ENCODE measurements around the gene KDR. TPM values are rescaled to one million over a fixed set of nuclear protein-coding genes. Genes with fewer than 3 reads are reported as not detected.

Gene KDR
- total and polyA plus RNA-seq, 4 donors: 6.1 to 39.1 (median 24.6) TPM

DNA sequence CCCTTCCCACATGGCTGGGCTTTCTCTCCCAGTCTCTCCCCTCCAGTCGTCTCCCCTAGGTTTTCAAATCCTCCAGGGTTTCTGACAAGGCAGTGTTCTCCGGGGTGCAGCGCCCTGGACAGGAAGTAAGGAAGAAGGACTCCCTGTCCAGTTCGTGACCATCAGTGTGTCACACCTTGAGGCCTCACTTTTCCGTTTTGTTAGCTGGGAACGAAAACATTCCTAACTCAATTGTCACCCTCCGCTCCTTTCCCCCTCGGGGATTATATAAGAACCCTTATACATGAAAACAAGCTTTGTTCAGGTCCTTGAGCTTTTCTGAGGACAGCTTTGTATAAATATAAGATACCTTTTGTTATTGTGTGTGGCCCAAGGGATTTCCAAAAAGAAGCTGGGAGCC, 92.1 kb downstream of the KDR start:
- TF ChIP-seq FOXA2 (IDR thresholded peaks at IDR 0.05) (no peak), YY1 (IDR thresholded peaks at IDR 0.05) (no peak), RXRA (IDR thresholded peaks at IDR 0.05) (no peak), SP1 (IDR thresholded peaks at IDR 0.05) (no peak)
- 73% methylated on average over 8 of the region's 8 CpGs for WGBS
- H3K27ac ChIP-seq (ENCODE audit: low read depth in 1 of 2, low read length in 2 of 2): no peak overlapping the region
- H3K4me1 ChIP-seq (ENCODE audit: control insufficient read depth in 4 of 4, insufficient read depth in 4 of 4, low read length in 3 of 4): no peaks in the 10 kb centered on the region
- DNase-seq (ENCODE audit: low spot score): no peak
- H3K27me3 ChIP-seq (ENCODE audit: control insufficient read depth in 4 of 4, insufficient read depth in 4 of 4, low read length in 3 of 4): no peaks in the 10 kb centered on the region
- no peaks in the 10 kb centered on the region for H3K9me3 ChIP-seq (ENCODE audit: control insufficient read depth in 4 of 4, low read length in 3 of 4)
- H3K4me3 ChIP-seq (ENCODE audit: low read depth in 1 of 3, low read length in 3 of 3): no peak overlapping the region
- no peak overlapping the region for H3K9ac ChIP-seq (ENCODE audit: low read depth in 1 of 2, low read length in 2 of 2)
- H3K36me3 ChIP-seq (ENCODE audit: control insufficient read depth in 4 of 4, insufficient read depth in 3 of 4, low read depth in 1 of 4, low read length in 3 of 4): no peaks in the 10 kb centered on the region

DNA sequence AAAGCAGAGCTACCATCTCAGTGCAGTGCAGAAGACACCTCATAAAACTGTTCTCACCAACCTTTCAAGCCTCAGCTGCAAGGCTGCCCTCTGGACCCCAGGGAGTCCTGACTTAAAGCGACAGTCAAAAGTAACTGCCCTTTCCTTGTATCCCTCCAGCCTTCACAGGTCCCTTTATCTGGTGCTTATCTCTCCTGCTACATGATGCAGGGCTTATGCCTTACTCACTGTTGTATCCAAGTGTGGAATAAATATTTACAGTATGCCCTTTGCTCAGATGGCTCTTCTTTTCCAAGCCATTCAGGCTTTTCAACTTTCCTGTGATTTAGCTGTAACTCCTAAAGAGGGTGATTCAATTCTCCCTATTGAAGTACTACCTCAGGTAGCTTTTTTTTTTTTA, 92.6 kb downstream of the KDR start:
- Histone ChIP-seq H3K4me3 (ENCODE audit: low read depth in 1 of 3, low read length in 3 of 3) (no peak overlapping the region), H3K27ac (ENCODE audit: low read depth in 1 of 2, low read length in 2 of 2) (no peak overlapping the region), H3K9me3 (ENCODE audit: control insufficient read depth in 4 of 4, low read length in 3 of 4) (no peaks in the 10 kb centered on the region), H3K36me3 (ENCODE audit: control insufficient read depth in 4 of 4, insufficient read depth in 3 of 4, low read depth in 1 of 4, low read length in 3 of 4) (no peaks in the 10 kb centered on the region), H3K27me3 (ENCODE audit: control insufficient read depth in 4 of 4, insufficient read depth in 4 of 4, low read length in 3 of 4) (no peaks in the 10 kb centered on the region), H3K9ac (ENCODE audit: low read depth in 1 of 2, low read length in 2 of 2) (no peak overlapping the region), H3K4me1 (ENCODE audit: control insufficient read depth in 4 of 4, insufficient read depth in 4 of 4, low read length in 3 of 4) (no peaks in the 10 kb centered on the region)
- 53% methylated on average over 1 of the region's 1 CpG for WGBS
- no peak for TF ChIP-seq HNF4A (conservative IDR thresholded peaks at IDR 0.05)
- no peak for DNase-seq (ENCODE audit: low spot score)

DNA sequence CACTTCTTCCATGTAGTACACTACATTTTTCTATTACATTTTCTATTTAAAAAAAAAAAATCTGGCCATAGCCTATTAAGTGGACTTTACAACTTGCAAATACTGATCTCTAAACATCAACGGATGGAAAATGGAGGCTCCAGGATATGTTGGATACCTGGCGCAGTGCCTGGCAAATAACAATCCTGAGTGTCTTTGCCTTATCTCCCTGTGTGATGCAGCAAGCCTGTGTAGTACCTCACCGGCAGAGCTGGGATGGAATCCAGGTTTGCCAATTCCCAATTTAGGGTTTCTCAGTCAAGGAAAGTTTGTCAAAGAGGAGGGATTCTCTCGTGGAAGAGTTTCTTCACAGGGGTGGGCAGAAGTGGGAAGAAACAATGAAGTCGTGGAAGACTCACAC, 93.2 kb downstream of the KDR start:
- no peak for DNase-seq (ENCODE audit: low spot score)
- H3K27ac ChIP-seq (ENCODE audit: low read depth in 1 of 2, low read length in 2 of 2): no peak overlapping the region
- no peaks in the 10 kb centered on the region for H3K4me1 ChIP-seq (ENCODE audit: control insufficient read depth in 4 of 4, insufficient read depth in 4 of 4, low read length in 3 of 4)
- no peak overlapping the region for H3K4me3 ChIP-seq (ENCODE audit: low read depth in 1 of 3, low read length in 3 of 3)
- 68% methylated on average over 5 of the region's 5 CpGs for WGBS
- no peak for TF ChIP-seq FOXA1 (IDR thresholded peaks at IDR 0.05)
- no peak for TF ChIP-seq TAF1 (conservative IDR thresholded peaks at IDR 0.05)
- TF ChIP-seq HNF4G (IDR thresholded peaks at IDR 0.05): no peak
- no peak for TF ChIP-seq GABPA (IDR thresholded peaks at IDR 0.05 in 1 of 2, conservative IDR thresholded peaks at IDR 0.05 in 1 of 2)
- TF ChIP-seq, protein P1, sequence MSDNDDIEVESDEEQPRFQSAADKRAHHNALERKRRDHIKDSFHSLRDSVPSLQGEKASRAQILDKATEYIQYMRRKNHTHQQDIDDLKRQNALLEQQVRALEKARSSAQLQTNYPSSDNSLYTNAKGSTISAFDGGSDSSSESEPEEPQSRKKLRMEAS (IDR thresholded peaks at IDR 0.05): no peak
- TF ChIP-seq RXRA (IDR thresholded peaks at IDR 0.05): no peak
- no peak for TF ChIP-seq FOXA2 (IDR thresholded peaks at IDR 0.05)
- TF ChIP-seq, protein P2, sequence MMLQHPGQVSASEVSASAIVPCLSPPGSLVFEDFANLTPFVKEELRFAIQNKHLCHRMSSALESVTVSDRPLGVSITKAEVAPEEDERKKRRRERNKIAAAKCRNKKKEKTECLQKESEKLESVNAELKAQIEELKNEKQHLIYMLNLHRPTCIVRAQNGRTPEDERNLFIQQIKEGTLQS (IDR thresholded peaks at IDR 0.05): no peak
- no peak for TF ChIP-seq NR2F2 (IDR thresholded peaks at IDR 0.05)
- TF ChIP-seq JUND (IDR thresholded peaks at IDR 0.05): no peak
- no peaks in the 10 kb centered on the region for H3K27me3 ChIP-seq (ENCODE audit: control insufficient read depth in 4 of 4, insufficient read depth in 4 of 4, low read length in 3 of 4)
- H3K9ac ChIP-seq (ENCODE audit: low read depth in 1 of 2, low read length in 2 of 2): no peak overlapping the region
- H3K36me3 ChIP-seq (ENCODE audit: control insufficient read depth in 4 of 4, insufficient read depth in 3 of 4, low read depth in 1 of 4, low read length in 3 of 4): no peaks in the 10 kb centered on the region
- no peaks in the 10 kb centered on the region for H3K9me3 ChIP-seq (ENCODE audit: control insufficient read depth in 4 of 4, low read length in 3 of 4)

DNA sequence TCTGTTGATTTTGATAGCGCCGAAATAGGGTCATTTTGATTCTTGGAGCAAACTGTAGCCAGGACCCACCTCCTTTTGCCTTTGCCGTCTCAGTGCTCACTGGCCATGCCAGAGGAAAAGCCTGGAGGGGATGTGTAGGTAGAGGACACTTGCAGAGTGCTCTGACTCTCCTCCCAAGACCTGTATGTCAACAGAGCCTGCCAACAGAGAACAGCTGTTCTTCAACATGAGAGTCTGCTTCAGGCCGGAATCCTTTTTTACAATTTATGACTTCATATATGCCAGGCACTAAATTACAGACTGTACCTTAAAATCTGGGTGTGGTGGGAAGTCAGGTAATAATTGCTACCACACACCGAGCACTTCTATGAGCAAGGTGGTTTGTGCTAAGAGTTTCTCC, 94.2 kb downstream of the KDR start:
- no peak for DNase-seq (ENCODE audit: low spot score)
- H3K9ac ChIP-seq (ENCODE audit: low read depth in 1 of 2, low read length in 2 of 2): no peak overlapping the region
- no peaks in the 10 kb centered on the region for H3K4me1 ChIP-seq (ENCODE audit: control insufficient read depth in 4 of 4, insufficient read depth in 4 of 4, low read length in 3 of 4)
- 85% methylated on average over 5 of the region's 5 CpGs for WGBS
- no peaks in the 10 kb centered on the region for H3K27me3 ChIP-seq (ENCODE audit: control insufficient read depth in 4 of 4, insufficient read depth in 4 of 4, low read length in 3 of 4)
- TF ChIP-seq SP1 (IDR thresholded peaks at IDR 0.05) (no peak), RXRA (IDR thresholded peaks at IDR 0.05) (no peak), YY1 (IDR thresholded peaks at IDR 0.05) (no peak), FOXA1 (IDR thresholded peaks at IDR 0.05) (no peak), HNF4G (IDR thresholded peaks at IDR 0.05) (no peak), NR2F2 (IDR thresholded peaks at IDR 0.05) (no peak), FOXA2 (IDR thresholded peaks at IDR 0.05) (no peak), HNF4A (conservative IDR thresholded peaks at IDR 0.05) (no peak)
- TF ChIP-seq, protein P3, sequence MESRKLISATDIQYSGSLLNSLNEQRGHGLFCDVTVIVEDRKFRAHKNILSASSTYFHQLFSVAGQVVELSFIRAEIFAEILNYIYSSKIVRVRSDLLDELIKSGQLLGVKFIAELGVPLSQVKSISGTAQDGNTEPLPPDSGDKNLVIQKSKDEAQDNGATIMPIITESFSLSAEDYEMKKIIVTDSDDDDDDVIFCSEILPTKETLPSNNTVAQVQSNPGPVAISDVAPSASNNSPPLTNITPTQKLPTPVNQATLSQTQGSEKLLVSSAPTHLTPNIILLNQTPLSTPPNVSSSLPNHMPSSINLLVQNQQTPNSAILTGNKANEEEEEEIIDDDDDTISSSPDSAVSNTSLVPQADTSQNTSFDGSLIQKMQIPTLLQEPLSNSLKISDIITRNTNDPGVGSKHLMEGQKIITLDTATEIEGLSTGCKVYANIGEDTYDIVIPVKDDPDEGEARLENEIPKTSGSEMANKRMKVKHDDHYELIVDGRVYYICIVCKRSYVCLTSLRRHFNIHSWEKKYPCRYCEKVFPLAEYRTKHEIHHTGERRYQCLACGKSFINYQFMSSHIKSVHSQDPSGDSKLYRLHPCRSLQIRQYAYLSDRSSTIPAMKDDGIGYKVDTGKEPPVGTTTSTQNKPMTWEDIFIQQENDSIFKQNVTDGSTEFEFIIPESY (IDR thresholded peaks at IDR 0.05): no peak
- TF ChIP-seq, protein P1 (IDR thresholded peaks at IDR 0.05): no peak
- TF ChIP-seq, protein P2 (IDR thresholded peaks at IDR 0.05): no peak
- no peaks in the 10 kb centered on the region for H3K36me3 ChIP-seq (ENCODE audit: control insufficient read depth in 4 of 4, insufficient read depth in 3 of 4, low read depth in 1 of 4, low read length in 3 of 4)
- H3K9me3 ChIP-seq (ENCODE audit: control insufficient read depth in 4 of 4, low read length in 3 of 4): no peaks in the 10 kb centered on the region
- no peak overlapping the region for H3K4me3 ChIP-seq (ENCODE audit: low read depth in 1 of 3, low read length in 3 of 3)
- H3K27ac ChIP-seq (ENCODE audit: low read depth in 1 of 2, low read length in 2 of 2): no peak overlapping the region
